C1 segment of cervical spinal cord (tissue), 14 donors: ENCODE data around the gene RASGRP2.

Experiments
- DNase-seq, 14 donors: peaks; one replicate each; lab custom pipeline; 2025; lab: John Stamatoyannopoulos, UW

The RASGRP2 gene

DNA sequence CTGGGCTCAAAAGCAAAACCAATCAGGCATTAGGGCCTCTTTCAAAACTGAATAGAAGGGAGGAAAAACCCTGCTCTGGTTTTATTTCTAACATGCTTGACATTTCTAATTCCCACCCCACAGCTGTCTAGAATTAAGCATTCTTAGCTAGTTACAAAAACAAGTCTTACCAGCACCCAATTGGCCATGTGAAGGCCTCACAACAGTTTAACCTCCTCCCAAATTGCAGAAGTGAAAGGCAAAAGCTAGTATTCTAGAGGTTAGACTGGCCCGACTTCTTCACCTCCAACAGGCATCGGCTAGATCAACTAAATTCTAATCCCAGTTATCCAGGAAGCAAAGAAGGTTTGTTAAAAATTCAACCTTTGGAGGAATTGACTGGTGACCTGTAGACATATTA, 27.9 kb upstream of the RASGRP2 start:
- DNase-seq: no peak

DNA sequence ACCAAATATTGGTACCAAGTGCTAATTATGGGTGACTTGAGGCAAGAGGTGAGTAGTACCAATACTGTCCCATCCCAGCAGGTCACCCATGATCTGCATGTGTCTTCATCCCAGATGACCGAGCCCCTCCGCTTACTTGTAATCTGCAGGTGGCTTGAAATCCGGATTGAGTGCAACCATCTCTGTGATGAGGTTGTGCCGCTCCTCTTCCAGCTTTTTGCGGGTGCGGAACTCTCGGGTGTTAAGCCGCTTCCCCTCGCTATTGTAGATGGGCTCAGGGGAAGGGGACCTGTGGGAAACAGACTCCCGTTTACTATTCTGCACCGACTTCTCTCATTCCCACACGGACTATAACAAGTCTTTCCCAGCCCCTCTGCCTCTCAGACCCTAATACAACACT, 26.2 kb upstream of the RASGRP2 start:
- DNase-seq: no peak

DNA sequence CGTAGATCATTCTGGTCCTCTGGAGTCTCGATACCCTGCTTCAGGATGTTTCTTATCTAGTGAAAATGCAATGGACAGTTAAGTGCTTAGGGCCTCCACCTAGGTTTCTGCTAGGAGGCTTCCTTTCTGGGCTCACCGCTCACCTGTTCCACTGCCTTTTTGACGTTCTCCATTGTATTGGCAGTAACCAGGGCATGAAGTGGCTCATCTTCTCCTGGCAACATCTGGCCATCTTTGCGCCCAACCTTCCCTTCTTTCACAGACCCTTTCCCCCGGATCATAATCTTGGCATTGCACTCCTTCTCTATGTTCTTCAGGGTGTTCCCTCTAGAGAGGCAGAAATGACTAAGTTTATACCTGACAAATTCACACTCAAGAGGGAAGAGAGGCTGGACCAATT, 25.3 kb upstream of the RASGRP2 start:
- no peak for DNase-seq

DNA sequence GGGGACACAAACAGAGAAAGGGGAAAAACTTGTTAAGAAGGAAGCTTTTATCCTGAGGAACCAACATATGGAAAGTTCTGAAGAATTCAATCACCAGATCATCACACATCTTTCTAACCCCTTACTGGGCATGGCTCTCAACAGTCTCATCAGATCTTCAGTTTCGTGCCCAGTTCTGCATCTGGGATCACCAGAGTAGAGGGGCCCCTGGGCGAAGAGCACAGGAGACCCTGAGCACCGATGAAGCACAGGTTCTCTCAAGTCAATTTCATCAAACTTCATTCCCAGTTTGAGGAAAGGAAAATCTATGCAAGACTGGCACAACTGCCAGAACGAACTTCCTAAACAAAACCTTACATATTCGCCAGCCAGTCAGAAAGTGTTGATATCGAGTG, 24.4 kb upstream of the RASGRP2 start:
- DNase-seq: no peak

DNA sequence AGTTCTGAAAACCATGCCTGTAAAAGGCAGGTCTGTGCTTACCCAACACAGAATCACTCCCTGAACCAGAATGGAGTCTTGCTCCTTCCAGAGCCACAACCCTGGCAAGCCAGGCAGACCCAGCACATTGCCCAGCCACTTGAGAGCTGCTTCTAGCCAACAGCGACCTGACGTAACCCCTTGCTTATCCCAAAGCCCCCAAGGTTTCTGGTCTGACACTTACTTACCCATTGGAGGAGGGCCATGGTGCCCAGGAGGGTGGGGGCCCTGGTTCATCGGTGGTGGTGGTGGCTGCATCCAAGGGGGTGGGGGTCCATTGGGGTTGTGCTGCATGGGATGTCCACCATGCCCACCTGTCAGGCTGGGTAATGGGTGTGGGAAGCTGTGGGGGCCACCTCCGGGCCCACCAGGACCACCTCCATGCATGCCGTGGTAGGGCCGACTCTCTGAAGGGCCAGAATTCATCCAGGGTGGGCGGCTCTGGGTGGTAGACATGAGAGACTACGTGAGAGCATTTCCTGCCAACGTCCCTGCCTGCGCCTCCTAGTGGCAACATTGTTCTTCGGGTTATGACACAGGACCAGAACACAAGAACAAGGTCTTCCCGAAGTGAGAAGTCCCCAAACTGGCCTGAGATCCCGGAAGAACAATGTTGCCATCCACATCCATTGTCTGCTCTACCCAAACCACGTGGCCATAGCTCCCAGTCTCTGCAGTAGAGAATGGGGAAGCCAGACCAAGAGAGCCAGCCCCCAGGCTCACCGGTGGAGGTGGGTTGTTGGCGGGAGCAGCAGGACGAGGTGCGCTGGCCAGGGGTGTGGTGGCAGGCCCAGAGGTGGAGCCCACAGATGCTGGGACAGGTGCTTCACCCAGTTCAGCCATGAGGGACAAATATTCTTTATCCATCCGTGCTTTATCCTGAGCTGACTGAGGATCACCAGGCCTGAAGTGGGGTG, 23.7 kb upstream of the RASGRP2 start:
- peak in 3 of 14 donors; percentile 6 to 47 (median 14) for DNase-seq

DNA sequence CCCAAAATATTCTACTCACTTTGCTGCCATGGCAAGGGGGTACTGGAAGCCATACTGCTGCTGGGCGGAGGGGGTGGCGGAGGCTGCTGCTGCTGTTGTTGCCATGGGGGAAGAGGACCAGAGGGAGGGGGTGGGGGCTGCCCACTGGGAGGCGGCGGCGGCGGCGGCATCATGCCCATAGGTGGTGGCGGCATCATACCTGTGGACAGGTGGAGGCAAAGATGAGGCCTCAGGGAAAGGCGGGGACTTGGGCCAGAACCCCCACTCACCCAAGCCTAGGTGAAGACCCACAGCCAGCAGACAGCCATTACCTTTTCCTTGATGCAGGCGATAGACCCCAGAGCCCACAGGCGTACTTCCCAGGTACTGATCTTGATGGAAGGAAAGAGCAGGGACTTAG, 22.9 kb upstream of the RASGRP2 start:
- no peak for DNase-seq

DNA sequence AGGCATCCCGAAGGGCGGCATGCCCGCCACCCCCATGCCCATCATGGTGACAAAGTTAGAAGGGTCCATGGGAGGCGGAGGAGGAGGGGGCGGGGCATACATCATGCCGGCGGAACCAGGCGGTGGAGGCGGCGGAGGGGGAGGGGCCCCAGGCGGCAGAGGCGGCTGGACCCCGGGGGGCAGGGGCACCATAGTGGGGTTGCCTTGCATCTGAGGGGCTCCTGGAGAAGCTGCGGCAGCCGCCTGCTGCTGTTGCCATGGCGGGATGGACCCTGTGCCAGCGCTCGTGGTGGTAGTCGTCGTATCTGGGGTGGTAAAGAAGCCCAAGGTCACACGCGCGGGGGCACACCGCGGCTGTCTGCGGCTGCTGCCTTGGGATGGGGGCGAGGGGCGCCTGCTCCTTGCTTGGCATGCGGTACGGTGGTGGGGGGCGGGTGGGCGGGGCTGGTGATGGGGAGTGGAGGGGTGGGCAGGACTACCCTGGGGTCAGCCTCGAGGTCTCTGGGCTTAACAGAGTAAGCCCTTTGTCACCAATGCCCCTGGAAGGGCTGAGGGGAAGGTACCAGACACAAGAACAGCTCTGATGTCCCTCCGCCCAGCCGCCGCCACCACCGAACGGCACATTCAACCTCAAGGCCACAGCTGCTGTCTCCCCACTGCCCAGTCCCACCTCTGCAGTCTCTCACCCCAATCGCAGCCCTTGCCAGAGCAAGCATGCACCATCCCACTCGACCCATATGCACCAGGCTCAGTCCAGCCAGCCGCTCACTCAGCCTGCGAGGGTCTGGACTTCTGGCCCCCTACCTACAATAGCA, 22.1 kb upstream of the RASGRP2 start:
- no peak for DNase-seq

DNA sequence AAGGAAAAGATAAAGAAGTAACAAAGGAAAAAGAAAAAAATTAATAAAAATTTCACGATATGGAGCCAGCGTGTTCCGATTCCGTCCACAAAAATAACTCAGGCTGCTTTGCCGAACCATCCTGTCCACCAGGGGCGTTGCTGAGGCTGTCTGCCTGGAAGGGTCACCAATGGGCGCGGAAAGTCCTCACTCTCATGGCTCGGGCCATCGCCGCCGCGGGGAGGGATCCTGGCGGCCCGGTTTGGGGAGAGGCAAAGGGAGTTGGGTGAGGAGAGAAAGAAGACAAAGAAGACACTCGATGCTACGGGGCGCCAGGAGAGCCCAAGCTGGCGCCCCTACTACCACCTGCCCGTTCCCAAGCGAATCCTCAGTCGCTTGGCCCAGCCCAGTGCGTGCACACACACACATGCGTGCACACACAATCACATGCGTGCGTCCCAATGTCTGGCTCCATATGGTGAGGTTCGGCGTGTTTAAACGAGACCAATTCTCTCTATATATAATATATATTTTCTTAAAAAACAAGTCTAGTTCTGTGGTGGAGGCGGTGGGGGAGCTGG, 21.4 kb upstream of the RASGRP2 start:
- DNase-seq: peak in 1 of 14 donors; percentile 27

DNA sequence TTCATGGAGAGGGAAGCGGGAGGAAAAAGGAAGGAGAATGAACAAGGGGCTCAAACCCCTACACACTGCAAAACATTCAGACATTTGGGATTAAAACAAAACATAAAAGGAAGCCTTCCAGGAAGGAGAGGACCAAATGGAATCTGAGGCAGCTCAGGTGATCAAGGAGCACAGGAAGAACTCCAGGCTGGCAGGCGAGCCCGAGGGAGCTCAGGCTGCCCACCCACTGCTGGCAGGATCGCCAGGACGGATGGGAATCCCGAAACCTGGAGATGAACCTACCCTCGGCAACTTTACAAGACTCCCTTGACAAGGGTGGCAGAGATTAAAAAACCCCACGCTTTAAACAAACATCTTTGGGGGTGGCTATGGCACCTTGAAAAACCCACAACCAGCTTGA, 20.8 kb upstream of the RASGRP2 start:
- DNase-seq: no peak

DNA sequence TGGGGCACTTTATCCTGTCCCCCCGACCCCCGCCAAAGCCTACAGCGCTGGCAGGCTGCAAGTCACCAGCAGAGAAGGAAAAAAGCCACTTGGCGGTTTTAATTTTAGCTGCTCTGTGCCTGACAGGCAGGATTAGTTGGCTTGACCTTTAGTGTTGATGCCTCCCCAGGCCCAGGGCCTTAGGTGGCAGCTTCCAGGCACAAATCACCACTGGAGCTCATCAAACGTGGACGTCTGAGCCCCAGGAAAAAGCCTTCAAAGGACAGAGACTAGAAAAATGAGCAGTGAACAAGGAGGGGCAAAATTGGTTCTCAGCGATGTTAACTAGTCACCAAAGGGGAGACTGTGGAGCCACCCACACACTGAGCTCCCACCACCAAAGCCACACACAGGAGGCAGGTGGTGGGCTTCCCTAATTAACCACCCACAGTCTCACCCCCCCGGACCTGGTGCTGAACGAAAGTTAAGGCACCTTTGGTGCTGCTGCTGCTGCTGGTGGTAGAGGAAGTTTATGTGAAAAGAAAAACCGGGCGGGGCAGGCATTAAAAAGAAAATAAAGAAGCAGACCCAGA, 20.2 kb upstream of the RASGRP2 start:
- DNase-seq: no peak

DNA sequence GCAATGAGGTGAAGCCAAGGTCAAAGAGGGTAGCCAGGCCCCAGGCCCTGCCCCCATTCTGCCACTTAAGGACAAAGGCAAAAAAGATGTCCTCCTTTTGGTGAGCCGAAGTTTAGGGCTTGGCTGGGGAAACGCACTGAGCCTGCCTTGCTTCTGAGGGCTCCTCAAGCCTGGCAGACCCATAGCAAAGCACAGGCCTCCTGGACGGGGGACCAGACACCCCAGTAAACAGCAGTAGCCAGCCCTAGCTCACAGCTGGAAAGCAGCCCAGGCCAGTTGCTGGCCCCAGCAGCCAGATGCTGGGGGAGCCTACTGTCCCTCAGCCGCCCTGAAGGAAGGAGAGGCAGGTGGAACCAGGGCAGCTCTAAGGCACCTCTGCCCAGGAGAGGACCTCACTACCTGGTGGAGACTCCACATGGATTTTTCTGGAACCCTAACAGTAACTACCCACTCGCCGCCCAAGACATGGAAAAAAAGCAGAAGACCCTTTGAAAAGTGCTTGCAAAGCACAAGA, 19.6 kb upstream of the RASGRP2 start:
- peak in 6 of 14 donors; percentile 29 to 54 (median 40) for DNase-seq

DNA sequence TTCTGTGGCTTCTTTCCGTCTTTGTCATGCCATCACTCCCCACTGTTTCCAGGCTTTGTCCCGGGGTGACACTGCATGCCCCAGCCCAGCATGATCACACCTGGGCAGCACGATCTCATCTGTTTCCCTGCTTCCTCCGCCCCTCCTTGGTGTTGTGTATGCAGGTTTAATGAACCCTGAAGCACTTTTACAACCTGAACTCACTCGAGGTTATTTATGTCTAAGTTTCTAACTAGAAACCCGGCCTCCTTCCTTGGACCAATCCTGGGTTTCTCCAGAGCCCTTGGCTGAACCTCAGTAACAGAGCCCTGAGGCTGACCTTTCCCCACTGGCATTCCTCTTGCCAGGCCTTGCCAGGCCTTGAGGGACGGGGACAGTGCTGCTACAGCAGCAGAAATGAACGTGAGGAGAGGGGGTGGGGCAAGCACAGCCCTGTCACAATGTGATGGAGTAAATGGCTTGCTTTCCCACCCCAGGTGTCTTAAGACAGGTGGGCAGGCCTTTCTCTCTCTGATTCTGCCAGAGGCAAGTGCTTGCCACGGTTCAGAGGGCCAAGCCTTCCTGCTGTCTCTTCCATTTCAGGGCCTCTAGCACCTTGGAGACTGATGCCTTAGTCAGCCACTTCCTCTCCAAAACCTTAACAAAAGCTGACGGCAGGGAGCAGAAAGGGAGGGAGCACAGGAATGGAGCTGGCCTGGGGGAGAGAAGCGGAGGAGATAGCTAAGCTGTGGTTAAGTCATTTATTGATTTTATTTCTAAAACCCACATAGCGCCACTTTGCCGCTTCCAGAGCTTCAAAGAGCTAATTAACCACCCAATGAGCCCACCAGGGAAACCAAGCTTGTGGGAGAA, 19.0 kb upstream of the RASGRP2 start:
- peak in 4 of 14 donors; percentile 24 to 43 (median 29) for DNase-seq

DNA sequence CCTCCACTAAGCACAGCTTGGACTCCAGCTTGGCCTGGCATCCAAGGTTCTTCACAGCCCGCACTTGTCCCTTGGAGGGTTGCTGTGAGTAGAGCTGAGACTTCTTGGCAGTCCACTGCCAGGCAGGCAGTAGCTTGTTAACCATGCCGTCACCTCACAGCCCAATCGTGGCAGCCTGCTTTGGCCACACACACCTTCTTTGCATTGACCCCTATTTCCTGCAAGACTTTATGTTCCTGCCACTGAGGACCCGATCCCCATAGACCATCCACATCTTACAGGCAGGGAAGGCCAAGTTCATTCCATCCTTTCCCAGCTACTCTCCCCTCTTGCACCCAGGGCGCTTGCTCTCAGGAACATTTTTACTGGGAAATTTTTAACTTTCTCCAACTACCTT, 18.3 kb upstream of the RASGRP2 start:
- DNase-seq: peak in 8 of 14 donors; percentile 9 to 42 (median 28)

DNA sequence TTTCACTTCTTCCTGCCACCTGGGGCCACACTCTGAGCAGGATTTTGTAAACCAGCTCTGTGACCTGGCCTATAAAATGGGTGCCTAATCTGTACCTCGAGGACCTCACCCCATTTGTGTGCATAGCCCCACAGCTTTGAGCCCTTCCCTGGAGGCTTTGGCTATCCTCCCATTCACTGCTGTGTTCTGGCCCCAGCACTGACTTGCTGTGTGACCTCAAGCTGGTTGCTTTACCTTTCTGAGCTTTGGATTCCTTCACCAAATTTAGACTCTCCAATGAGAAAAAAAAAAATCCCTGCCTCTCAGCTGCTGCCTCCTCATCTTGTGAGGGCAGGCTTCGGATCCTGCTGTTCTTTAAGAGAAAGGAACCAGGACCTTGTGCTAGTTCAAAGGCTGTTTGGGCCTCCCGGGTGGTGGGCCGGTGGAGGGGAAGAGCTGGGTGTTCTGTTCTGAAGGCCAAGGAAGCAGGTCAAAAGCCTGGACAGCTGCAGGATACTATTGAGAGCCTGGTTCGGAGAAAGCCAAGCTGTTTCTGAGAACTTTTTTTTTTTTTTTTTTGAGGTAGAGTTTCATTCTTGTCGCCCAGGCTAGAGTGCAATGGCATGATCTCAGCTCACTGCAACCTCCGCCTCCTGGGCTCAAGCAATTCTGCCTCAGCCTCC, 16.9 kb upstream of the RASGRP2 start:
- no peak for DNase-seq

DNA sequence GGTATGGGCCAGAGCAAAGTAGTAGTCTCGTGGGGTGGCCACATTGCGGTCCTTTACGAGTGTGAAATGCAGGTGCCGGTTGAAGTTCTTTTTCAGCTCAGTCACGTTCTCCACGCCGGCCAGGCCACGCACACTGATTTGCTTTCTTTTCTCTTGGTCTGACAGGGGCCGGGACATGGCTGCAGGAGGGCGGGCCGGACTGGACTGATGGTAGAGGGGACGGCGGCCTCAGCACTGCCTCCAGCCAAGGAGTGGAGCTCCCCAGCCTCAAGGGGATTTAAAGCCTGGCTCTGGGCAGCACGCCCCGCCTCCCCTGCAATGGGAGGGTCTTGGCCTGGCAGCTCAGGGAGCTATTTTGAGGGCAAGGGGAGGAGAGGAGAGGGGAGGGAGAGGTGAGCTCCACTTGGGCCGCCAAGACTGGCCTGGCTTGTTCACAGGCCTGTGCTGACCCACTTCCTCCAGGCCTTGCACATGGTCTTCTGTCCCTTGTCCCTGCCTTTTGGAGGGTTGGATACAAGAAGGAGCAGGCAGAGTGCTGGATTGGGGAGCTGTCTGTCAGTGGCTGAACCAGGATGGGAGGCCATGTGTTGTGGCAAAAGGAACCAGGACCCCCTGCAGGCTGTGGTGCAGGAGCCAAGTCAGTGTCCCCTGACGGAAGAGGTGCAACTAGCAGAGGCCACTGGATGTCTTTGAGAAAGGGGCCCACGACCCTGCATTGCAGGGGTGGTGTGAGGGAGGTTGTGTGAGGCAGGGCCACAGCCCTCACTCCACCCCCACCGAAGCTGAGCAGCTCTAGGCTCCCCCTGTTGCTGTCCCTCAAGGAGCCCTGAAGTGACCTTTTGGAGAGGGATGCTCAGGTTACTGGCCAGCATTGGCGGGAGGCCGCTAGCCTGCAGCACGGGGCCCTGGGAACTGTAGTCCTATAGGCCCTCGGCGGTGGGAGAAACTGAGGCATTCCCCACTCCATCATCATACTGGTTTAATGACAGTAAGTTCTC, 16.1 kb upstream of the RASGRP2 start, which contains the start of gene PYGM:
Gene PYGM (minus strand): TSS at position 253 of the 998 bp plus-strand sequence. CDS start 76 bp downstream, at position 177.
- DNase-seq: peak in 9 of 14 donors; percentile 34 to 75 (median 58)

DNA sequence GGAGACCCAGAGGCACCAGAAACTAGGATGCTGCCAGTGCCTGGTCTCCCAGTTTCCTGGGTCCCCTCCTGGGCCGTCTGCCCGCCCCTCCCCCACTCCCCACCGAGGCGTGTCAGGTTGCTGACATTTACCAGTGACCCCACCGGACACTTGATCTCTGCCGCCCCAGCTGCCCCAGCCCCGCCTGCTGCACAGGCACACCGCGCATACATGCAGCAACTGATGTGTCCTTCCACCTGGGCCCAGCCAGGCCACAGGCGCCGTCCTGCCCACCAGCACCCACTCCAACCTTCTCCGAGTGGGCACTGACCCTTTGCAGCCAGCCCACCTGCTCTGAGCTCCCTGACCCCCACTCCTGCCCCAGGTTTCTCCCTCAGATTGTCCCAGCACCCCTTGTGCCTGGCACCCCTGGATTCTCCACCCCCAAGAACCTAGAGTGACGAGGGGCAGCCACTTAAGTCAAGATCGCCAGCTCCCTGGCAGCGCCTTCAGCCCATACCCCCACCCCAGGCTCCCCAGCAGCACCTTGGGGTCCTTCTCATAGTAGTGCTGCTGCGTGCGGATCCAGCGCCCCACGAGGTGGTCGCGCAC, 15.3 kb upstream of the RASGRP2 start:
- DNase-seq: no peak

DNA sequence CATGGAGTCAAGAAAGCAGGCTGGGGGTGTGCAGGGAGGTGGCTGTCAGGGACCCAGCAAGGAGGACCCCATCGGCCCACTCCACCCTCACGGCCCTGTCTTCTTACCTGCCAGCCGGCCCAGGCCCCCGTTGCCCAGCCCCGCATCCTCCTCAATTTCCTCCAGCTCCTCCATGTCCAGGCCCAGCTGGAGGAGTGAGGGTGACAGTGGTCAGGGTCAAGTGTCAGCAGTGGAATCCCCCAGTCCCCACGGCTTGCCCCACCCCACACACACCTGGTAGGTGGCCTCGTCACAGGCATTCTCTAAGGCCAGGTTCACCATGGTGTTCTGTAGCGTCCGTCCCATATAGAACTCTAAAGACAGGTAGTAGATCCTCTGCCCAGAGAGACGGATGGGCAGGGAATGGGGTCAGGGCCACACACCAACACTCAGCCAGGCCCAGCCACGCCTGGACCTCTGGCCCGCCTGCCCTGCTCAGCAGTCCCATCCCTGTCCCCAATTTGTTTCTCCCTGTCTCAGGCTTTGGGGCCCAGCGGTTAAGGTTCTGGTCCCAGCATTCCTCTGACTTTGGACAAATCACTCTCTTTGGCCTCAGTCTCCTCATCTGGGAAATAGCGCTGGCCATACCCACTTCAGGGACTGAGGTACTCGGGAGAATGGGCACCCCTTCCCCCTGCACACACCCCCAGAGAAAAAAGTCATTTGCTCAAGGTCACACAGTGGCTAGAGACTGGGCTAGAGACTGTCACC, 14.6 kb upstream of the RASGRP2 start:
- no peak for DNase-seq
